GM13976 (cell line): ENCODE measurements around the gene KRTAP10-6.
"Not testable (repeated sequence)": the region's sequence is repeated elsewhere in the genome, so short reads cannot be mapped to it uniquely, and the experiment has no call there.

Experiments
- DNase-seq: peaks from one replicate; pipeline ENCODE4 v3.0.0; 2012; ENCODE audit warnings: low spot score
- in situ Hi-C: fragments of 300-500 bp; cut with MboI; formaldehyde crosslinking; loops from one replicate; pipeline ENCODE4 v1.12.0; 2022; ENCODE audit warnings: low sequenced_read_pairs, mixed read lengths, inconsistent platforms; ENCODE audit not compliant: unreplicated experiment
- TF ChIP-seq, protein P1 (sequence below): IDR thresholded peaks from 2 replicates; pipeline ENCODE4 v1.5.1; 2012; ENCODE audit warnings: borderline replicate concordance, mild to moderate bottlenecking; ENCODE audit not compliant: insufficient read depth; ENCODE audit errors: extremely low read depth, missing control alignments, control extremely low read depth

Gene KRTAP10-6

DNA sequence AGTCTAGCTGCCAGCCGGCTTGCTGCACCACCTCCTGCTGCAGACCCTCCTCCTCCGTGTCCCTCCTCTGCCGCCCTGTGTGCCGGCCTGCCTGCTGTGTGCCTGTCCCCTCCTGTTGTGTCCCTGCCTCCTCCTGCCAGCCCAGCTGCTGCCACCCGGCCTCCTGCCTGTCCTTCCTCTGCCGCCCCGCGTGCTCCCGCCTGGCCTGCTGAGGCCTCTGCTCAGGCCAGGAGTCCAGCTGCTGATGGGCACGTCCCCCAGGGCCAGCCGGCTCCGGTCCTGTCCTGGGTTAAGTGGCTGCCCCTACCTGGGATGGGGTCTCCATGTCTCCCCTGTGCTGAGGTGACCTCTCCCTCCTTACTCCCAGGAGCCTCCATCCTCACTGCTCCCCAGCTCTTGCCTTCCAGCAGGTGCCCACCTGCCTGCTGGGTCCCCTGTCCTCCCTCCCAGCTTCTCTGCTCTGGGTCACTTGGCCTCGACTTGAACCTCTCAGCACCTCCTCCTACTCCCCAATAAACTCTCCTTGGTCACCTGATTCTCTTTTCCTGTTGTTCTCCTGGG lies 20.4 kb upstream of the KRTAP10-6 start:
- DNase-seq: no peak
- TF ChIP-seq, protein P1, sequence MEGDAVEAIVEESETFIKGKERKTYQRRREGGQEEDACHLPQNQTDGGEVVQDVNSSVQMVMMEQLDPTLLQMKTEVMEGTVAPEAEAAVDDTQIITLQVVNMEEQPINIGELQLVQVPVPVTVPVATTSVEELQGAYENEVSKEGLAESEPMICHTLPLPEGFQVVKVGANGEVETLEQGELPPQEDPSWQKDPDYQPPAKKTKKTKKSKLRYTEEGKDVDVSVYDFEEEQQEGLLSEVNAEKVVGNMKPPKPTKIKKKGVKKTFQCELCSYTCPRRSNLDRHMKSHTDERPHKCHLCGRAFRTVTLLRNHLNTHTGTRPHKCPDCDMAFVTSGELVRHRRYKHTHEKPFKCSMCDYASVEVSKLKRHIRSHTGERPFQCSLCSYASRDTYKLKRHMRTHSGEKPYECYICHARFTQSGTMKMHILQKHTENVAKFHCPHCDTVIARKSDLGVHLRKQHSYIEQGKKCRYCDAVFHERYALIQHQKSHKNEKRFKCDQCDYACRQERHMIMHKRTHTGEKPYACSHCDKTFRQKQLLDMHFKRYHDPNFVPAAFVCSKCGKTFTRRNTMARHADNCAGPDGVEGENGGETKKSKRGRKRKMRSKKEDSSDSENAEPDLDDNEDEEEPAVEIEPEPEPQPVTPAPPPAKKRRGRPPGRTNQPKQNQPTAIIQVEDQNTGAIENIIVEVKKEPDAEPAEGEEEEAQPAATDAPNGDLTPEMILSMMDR: no peak
- in situ Hi-C loops: no loop called here

DNA sequence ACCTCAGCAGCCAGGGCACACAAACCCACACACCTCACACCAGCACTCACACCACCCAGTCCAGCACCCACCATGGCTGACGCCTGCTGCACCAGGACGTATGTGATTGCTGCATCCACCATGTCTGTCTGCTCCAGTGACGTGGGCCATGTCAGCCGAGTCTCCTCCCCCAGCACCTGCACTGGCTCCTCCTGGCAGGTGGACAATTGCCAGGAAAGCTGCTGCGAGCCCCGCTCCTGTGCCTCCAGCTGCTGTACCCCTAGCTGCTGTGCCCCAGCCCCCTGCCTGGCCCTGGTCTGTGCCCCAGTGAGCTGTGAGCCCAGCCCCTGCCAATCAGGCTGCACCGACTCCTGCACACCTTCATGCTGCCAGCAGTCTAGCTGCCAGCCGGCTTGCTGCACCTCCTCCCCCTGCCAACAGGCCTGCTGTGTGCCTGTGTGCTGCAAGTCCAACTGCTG lies 19.8 kb upstream of the KRTAP10-6 start, which contains the start of gene KRTAP10-8:
KRTAP10-8 (plus strand) TSS at position 51 of the 458 bp plus-strand sequence; CDS start at position 73, 22 bp downstream.
- in situ Hi-C loops: no loop called here
- no peak for DNase-seq
- TF ChIP-seq, protein P1: no peak

GRCh38 chr21:44611551-44611950 lies 19.2 kb upstream of the KRTAP10-6 start:
- in situ Hi-C loops: no loop called here
- TF ChIP-seq, protein P1: no peak
- DNase-seq: no peak

- in situ Hi-C loops, DNase-seq: not testable (repeated sequence)
Measured at GRCh38 chr21:44610157-44610843, 18.0 kb upstream of the KRTAP10-6 start.

- no peak for DNase-seq
- TF ChIP-seq, protein P1: no peak
- in situ Hi-C loops: no loop called here
Measured at GRCh38 chr21:44609193-44609592, 16.9 kb upstream of the KRTAP10-6 start.

DNA sequence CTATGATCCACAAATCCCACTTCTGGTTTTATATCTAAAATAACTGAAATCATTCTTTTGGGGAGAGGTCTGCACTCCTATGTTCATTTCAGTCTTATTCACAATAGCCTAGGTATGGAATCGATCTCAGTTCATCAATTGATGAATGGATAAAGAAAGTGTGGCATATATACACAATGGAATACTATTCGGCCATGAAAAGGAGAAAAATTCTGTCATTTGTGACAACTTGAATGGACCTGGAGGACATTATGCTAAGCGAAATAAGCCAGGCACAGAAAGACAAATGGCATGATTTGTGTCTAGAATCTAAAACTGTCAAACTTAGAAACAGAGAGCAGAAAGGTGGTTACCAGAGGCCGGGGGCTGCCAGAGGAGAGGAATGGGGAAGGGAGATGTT lies 14.2 kb upstream of the KRTAP10-6 start:
- in situ Hi-C loops: no loop called here
- DNase-seq: no peak
- TF ChIP-seq, protein P1: no peak

GRCh38 chr21:44603911-44604310 lies 11.6 kb upstream of the KRTAP10-6 start:
- no peak for DNase-seq
- in situ Hi-C loops: no loop called here
- TF ChIP-seq, protein P1: no peak
